ENCODE results near the gene KAT7. TPM values are rescaled to one million over a fixed set of nuclear protein-coding genes. Genes with fewer than 3 reads are reported as not detected.

KAT7 gene
- total RNA-seq, 2 experiments from 2014 or later, result 178 to 187 TPM

GRCh38 chr17:49862781-49863331 lies 74.4 kb downstream of the KAT7 start:
- no peak overlapping the region for H3K27ac ChIP-seq (ENCODE audit: low read depth in 1 of 2, low read length in 2 of 2)
- H3K27me3 Mint-ChIP-seq, result peaks cover 6% of the 10 kb centered on the region
- no peaks in the 10 kb centered on the region for H3K4me1 Mint-ChIP-seq (ENCODE audit: low read depth)
- no peaks in the 10 kb centered on the region for H3K9me3 Mint-ChIP-seq
- ChIA-PET POLR2A (interaction anchor here (2.7 kb wide), 1 partner anchor 135 kb away, joined by 15 read pairs; no protein-coding TSS in a partner anchor), CTCF (interaction anchor here (1.8 to 3.8 kb wide), 2 partner anchors 134 to 136 kb away, joined by 16 to 18 read pairs; no protein-coding TSS in a partner anchor)
- no peak overlapping the region for H3K27ac Mint-ChIP-seq
- no peak overlapping the region for H3K4me3 ChIP-seq (ENCODE audit: low read length)
- no peak overlapping the region for H3K4me3 Mint-ChIP-seq
- H3K36me3 Mint-ChIP-seq (ENCODE audit: low read depth), result no peaks in the 10 kb centered on the region
- DNase-seq, result no peak
- no peaks in the 10 kb centered on the region for H3K9me3 ChIP-seq (ENCODE audit: control insufficient read depth in 1 of 2, insufficient read depth in 1 of 2, low read length in 2 of 2)
- H3K27me3 ChIP-seq (ENCODE audit: control insufficient read depth in 1 of 2, insufficient read depth in 2 of 2, low read length in 2 of 2), result peaks cover 0 to 10% of the 10 kb centered on the region in 2 experiments
- ATAC-seq (ENCODE audit: poor library complexity), result no peak
- TF ChIP-seq, protein P1, sequence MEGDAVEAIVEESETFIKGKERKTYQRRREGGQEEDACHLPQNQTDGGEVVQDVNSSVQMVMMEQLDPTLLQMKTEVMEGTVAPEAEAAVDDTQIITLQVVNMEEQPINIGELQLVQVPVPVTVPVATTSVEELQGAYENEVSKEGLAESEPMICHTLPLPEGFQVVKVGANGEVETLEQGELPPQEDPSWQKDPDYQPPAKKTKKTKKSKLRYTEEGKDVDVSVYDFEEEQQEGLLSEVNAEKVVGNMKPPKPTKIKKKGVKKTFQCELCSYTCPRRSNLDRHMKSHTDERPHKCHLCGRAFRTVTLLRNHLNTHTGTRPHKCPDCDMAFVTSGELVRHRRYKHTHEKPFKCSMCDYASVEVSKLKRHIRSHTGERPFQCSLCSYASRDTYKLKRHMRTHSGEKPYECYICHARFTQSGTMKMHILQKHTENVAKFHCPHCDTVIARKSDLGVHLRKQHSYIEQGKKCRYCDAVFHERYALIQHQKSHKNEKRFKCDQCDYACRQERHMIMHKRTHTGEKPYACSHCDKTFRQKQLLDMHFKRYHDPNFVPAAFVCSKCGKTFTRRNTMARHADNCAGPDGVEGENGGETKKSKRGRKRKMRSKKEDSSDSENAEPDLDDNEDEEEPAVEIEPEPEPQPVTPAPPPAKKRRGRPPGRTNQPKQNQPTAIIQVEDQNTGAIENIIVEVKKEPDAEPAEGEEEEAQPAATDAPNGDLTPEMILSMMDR (IDR thresholded peaks at IDR 0.05), result no peak
- peaks cover 6% of the 10 kb centered on the region for H3K4me1 ChIP-seq (ENCODE audit: insufficient read depth, low read length)
- intact Hi-C loops (cut with DNase I, micrococcal nuclease), result loop anchor here in 1 of 2 experiments (5.0 kb wide), 1 partner anchor 89 kb away; no protein-coding TSS in a partner anchor
- H3K36me3 ChIP-seq (ENCODE audit: insufficient read depth, low read length), result no peaks in the 10 kb centered on the region

DNA sequence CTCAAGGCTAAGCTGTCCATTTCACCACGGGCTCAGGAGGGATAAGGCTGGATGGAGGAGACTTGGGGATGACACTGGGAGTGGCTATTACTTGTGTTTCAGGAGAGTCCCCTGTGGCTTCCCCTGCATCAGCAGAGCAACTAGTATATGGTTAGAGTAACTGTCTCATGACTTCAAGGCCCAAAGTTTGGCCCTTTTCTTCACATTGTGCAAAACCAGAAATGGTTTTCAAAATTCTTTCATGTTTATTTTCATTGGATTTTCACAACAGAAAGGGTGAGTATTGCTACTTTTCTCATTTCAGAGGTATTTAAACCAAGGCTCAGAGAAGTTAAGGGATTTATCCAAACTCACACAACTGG lies 77.5 kb downstream of the KAT7 start:
- no peaks in the 10 kb centered on the region for H3K9me3 Mint-ChIP-seq
- TF ChIP-seq, protein P1 (IDR thresholded peaks at IDR 0.05), result no peak
- peaks cover 4% of the 10 kb centered on the region for H3K4me1 ChIP-seq (ENCODE audit: insufficient read depth, low read length)
- ChIA-PET CTCF (interaction anchor here (0.6 kb wide), 1 partner anchor 21 kb away, joined by 4 read pairs; no protein-coding TSS in a partner anchor), POLR2A (no interaction called here)
- H3K27me3 ChIP-seq (ENCODE audit: control insufficient read depth in 1 of 2, insufficient read depth in 2 of 2, low read length in 2 of 2), result peaks cover 0 to 10% of the 10 kb centered on the region in 2 experiments
- ATAC-seq (ENCODE audit: poor library complexity) (no peak), DNase-seq (no peak)
- no peaks in the 10 kb centered on the region for H3K9me3 ChIP-seq (ENCODE audit: control insufficient read depth in 1 of 2, insufficient read depth in 1 of 2, low read length in 2 of 2)
- no peak overlapping the region for H3K4me3 ChIP-seq (ENCODE audit: low read length)
- peaks cover 4% of the 10 kb centered on the region for H3K27me3 Mint-ChIP-seq
- no peaks in the 10 kb centered on the region for H3K36me3 Mint-ChIP-seq (ENCODE audit: low read depth)
- H3K36me3 ChIP-seq (ENCODE audit: insufficient read depth, low read length), result no peaks in the 10 kb centered on the region
- H3K4me1 Mint-ChIP-seq (ENCODE audit: low read depth), result no peaks in the 10 kb centered on the region
- H3K4me3 Mint-ChIP-seq, result no peak overlapping the region
- no peak overlapping the region for H3K27ac ChIP-seq (ENCODE audit: low read depth in 1 of 2, low read length in 2 of 2)
- intact Hi-C loops (cut with DNase I, micrococcal nuclease), result no loop called here
- no peak overlapping the region for H3K27ac Mint-ChIP-seq

GRCh38 chr17:49866882-49867413 lies 78.5 kb downstream of the KAT7 start:
- peaks cover under 1% of the 10 kb centered on the region for H3K4me1 ChIP-seq (ENCODE audit: insufficient read depth, low read length)
- TF ChIP-seq, protein P1 (IDR thresholded peaks at IDR 0.05), result no peak
- Mint-ChIP-seq H3K27me3 (no peaks in the 10 kb centered on the region), H3K27ac (no peak overlapping the region), H3K36me3 (ENCODE audit: low read depth) (no peaks in the 10 kb centered on the region), H3K4me1 (ENCODE audit: low read depth) (peaks cover 3% of the 10 kb centered on the region), H3K9me3 (no peaks in the 10 kb centered on the region), H3K4me3 (no peak overlapping the region)
- DNase-seq, result no peak
- ChIA-PET POLR2A (no interaction called here), CTCF (interaction anchor here (0.6 kb wide), 1 partner anchor 204 kb away, joined by 3 read pairs; no protein-coding TSS in a partner anchor)
- ATAC-seq (ENCODE audit: poor library complexity), result no peak
- no peak overlapping the region for H3K27ac ChIP-seq (ENCODE audit: low read depth in 1 of 2, low read length in 2 of 2)
- no peaks in the 10 kb centered on the region for H3K36me3 ChIP-seq (ENCODE audit: insufficient read depth, low read length)
- H3K9me3 ChIP-seq (ENCODE audit: control insufficient read depth in 1 of 2, insufficient read depth in 1 of 2, low read length in 2 of 2), result no peaks in the 10 kb centered on the region
- intact Hi-C loops (cut with DNase I, micrococcal nuclease), result no loop called here
- H3K27me3 ChIP-seq (ENCODE audit: control insufficient read depth in 1 of 2, insufficient read depth in 2 of 2, low read length in 2 of 2), result peaks cover 0 to 10% of the 10 kb centered on the region in 2 experiments
- no peak overlapping the region for H3K4me3 ChIP-seq (ENCODE audit: low read length)

Measured in CD4-positive, alpha-beta T cell (primary cell).